PC-3 (cell line): ENCODE data around the gene HTT-AS.

Experiments used
- CTCF ChIP-seq: fragments of 300-600 bp; sonication (generic); conservative IDR thresholded peaks from 2 replicates; pipeline ENCODE4 v1.5.1; 2017; ENCODE audit warnings: antibody characterized with exemption, low read depth, mild to moderate bottlenecking, low read length
- EZH2 ChIP-seq: fragments of 300-600 bp; sonication (generic); IDR thresholded peaks from one replicate; pipeline ENCODE4 v1.6.1; 2017; ENCODE audit warnings: antibody characterized with exemption, mild to moderate bottlenecking, low read length; ENCODE audit not compliant: unreplicated experiment

DNA sequence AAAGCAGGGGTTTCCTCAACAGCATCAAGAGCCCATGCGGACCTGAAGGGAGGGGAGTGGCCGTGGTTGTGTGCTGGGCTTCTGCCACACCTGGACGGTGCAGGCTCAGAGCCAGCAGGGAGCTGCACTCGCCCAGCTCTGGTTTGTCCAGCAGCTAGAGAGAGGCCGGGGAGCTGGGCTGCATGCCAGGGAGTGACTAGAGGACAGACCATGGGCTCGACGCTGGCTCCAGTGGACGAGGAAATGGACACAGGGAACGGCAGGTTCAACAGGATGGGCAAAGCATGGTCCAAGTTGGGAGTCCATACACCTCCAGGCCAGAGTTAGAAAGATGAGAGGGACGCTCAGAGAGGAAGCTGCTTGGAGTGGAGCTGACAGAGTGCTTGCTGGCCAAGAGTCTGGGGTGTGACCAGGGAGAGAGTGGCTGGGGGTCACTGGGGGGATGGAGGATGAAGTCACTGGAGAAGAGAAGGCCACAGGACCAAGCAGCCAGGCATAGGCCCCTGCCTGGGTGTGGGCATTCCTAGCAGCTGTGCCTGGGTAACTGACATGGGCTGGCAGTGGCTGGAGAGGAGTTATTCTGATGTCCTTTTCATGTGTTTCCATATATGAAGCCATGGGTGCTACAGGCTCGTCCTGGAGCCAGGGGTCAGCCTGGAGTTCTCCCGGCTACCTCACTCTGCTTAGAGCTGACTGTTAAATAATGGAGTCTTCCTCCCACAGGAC is 42.8 kb downstream of the HTT-AS start:
- TF ChIP-seq CTCF, result no peak
- no peak for TF ChIP-seq EZH2
